ENCODE measurements around the gene NOL12.

GRCh38 chr22:37705205-37705604, 19.1 kb downstream of the NOL12 start:
- TF ChIP-seq, protein P1, sequence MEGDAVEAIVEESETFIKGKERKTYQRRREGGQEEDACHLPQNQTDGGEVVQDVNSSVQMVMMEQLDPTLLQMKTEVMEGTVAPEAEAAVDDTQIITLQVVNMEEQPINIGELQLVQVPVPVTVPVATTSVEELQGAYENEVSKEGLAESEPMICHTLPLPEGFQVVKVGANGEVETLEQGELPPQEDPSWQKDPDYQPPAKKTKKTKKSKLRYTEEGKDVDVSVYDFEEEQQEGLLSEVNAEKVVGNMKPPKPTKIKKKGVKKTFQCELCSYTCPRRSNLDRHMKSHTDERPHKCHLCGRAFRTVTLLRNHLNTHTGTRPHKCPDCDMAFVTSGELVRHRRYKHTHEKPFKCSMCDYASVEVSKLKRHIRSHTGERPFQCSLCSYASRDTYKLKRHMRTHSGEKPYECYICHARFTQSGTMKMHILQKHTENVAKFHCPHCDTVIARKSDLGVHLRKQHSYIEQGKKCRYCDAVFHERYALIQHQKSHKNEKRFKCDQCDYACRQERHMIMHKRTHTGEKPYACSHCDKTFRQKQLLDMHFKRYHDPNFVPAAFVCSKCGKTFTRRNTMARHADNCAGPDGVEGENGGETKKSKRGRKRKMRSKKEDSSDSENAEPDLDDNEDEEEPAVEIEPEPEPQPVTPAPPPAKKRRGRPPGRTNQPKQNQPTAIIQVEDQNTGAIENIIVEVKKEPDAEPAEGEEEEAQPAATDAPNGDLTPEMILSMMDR (conservative IDR thresholded peaks at IDR 0.05) = no peak
- no peak for TF ChIP-seq EZH2 (IDR thresholded peaks at IDR 0.05; ENCODE audit: low read depth)
